ENCODE measurements around the gene CMTM1.
A peak's percentile ranks its signal among the peaks of the same experiment; 100 is the strongest.
"Not testable (repeated sequence)": the region's sequence is repeated elsewhere in the genome, so short reads cannot be mapped to it uniquely, and the experiment has no call there.

Gene CMTM1

GRCh38 chr16:66562409-66562808 lies 3.8 kb upstream of the CMTM1 start:
- TF ChIP-seq, protein P1, sequence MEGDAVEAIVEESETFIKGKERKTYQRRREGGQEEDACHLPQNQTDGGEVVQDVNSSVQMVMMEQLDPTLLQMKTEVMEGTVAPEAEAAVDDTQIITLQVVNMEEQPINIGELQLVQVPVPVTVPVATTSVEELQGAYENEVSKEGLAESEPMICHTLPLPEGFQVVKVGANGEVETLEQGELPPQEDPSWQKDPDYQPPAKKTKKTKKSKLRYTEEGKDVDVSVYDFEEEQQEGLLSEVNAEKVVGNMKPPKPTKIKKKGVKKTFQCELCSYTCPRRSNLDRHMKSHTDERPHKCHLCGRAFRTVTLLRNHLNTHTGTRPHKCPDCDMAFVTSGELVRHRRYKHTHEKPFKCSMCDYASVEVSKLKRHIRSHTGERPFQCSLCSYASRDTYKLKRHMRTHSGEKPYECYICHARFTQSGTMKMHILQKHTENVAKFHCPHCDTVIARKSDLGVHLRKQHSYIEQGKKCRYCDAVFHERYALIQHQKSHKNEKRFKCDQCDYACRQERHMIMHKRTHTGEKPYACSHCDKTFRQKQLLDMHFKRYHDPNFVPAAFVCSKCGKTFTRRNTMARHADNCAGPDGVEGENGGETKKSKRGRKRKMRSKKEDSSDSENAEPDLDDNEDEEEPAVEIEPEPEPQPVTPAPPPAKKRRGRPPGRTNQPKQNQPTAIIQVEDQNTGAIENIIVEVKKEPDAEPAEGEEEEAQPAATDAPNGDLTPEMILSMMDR (conservative IDR thresholded peaks at IDR 0.05; ENCODE audit: control insufficient read depth, insufficient read depth, low read depth, low read length) = no peak
- H3K4me3 ChIP-seq (ENCODE audit: control insufficient read depth, low read depth, low read length) = no peak overlapping the region
- DNase-seq (ENCODE audit: low read depth) = no peak

DNA sequence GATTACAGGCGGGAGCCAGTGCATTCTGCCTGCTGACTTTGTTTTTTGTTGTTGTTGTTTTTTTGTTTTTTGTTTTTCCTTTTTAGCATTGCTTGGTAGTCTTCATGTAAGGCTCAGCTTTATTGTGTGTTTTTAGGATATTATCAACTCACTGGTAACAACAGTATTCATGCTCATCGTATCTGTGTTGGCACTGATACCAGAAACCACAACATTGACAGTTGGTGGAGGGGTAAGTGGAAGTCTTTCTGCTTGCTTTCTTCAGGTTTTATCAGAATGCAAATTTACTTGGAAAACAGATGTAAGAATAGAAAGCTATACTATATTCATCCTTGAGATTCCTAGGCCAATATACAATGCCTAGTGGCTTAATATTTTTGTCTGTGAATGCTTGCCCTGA lies 3.3 kb upstream of the CMTM1 start:
- no peak overlapping the region for H3K4me3 ChIP-seq (ENCODE audit: control insufficient read depth, low read depth, low read length)
- TF ChIP-seq, protein P1 (conservative IDR thresholded peaks at IDR 0.05; ENCODE audit: control insufficient read depth, insufficient read depth, low read depth, low read length) = no peak
- DNase-seq (ENCODE audit: low read depth) = no peak

DNA sequence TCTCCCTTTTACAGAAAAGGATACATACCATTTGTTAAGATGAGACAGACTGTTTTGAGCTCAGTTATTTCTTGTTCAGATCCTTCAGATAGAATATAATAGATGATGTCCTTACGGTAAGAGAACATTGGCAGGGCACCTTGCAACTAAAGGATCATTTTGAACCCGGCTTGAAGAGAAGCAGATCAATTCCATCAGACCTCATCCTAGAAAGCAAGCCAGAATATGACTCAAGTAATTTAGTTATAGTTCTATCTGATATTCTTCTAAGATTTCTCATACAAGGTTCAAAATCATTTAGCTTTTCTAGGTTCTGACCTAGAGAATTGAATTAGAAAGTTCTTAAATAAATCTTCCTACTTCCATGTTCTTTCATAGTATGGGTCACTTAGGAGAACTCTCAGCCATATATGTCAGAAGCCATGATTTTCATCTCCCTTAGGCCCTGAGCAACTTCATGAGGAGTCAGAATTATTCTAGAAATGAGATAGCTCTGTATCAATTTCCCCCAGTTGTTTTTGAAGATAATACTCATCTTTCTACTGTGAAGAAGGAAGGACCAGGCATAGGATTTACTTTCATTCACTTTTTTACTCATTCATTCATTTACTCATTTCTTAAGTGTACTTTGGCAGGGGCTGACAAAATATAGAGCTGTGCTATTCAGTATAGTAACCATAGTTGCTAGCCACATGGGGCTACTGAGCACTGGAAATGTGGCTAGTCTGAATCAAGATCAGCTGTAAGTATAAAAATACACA lies 2.5 kb upstream of the CMTM1 start:
- DNase-seq (ENCODE audit: low read depth) = no peak
- TF ChIP-seq, protein P1 (conservative IDR thresholded peaks at IDR 0.05; ENCODE audit: control insufficient read depth, insufficient read depth, low read depth, low read length) = no peak
- H3K4me3 ChIP-seq (ENCODE audit: control insufficient read depth, low read depth, low read length) = no peak overlapping the region

GRCh38 chr16:66567270-66567669 lies 1.0 kb downstream of the CMTM1 start:
- not testable (repeated sequence) for H3K4me3 ChIP-seq (ENCODE audit: control insufficient read depth, low read depth, low read length); DNase-seq (ENCODE audit: low read depth)

DNA sequence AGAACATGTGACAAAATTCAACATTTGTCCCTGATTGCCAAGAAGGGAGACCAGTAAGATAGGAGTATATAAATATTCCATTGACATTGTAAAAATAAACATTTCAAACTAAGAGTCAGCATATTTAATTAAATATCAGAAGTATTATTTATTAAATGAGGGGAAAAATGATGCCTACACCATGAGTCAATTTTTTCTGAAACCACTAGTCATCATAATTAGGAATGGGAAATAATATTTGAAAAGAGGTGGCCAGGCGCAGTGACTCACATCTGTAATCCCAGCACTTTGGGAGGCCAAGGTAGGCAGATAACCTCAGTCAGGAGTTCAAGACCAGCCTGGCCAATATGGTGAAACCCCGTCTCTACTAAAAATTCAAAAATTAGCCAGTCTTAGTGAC lies 2.1 kb downstream of the CMTM1 start:
- peak; percentile 24 for DNase-seq (ENCODE audit: low read depth)
- no peak overlapping the region for H3K4me3 ChIP-seq (ENCODE audit: control insufficient read depth, low read depth, low read length)
- TF ChIP-seq, protein P1 (conservative IDR thresholded peaks at IDR 0.05; ENCODE audit: control insufficient read depth, insufficient read depth, low read depth, low read length) = no peak

DNA sequence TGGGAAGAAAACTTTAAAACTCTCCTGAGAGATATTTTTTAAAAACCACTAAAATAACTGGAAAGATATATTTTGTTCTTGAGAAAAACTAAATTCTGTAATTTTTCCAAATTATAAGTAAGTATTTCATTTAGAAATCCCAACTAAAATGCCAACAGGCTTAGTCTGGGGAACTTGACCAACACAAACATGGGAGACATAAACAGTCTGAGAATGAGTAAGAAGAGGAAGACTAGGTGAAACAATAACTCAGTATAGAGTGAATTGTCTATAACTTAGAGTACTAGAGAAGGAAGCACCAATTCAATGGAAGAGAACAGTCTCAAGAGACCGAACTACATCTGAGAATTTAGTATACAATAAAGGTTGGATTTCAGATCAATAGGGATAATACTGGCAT lies 2.9 kb downstream of the CMTM1 start:
- no peak overlapping the region for H3K4me3 ChIP-seq (ENCODE audit: control insufficient read depth, low read depth, low read length)
- TF ChIP-seq, protein P1 (conservative IDR thresholded peaks at IDR 0.05; ENCODE audit: control insufficient read depth, insufficient read depth, low read depth, low read length) = no peak
- DNase-seq (ENCODE audit: low read depth) = peak; percentile 74

DNA sequence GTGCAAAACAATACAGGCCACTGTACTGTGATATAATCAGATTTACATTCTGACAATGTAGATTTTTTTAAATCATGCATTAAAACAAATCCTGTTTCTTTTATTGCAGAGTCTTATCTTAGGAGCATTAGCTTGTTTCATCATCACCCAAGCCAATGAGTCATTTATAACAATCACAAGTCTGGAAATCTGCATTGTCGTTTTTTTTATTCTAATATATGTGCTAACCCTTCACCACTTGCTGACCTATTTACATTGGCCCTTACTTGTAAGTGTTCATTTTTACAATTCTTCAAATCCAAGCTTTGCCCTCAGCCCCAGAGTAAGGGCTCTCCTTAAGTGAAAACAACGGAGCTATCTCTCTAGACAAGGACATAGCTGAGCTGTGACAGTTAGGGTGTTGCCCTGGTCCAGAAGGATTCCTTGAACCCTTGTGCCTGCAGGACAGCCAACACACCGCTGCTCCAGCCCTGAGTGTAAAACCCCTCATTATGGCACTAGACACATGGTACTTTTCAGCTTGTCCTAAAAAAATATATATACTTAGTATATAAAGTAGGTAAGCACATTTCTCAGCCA lies 3.7 kb downstream of the CMTM1 start:
- DNase-seq (ENCODE audit: low read depth) = peak; percentile 72
- no peak overlapping the region for H3K4me3 ChIP-seq (ENCODE audit: control insufficient read depth, low read depth, low read length)
- TF ChIP-seq, protein P1 (conservative IDR thresholded peaks at IDR 0.05; ENCODE audit: control insufficient read depth, insufficient read depth, low read depth, low read length) = no peak
